HEK293 (cell line): ENCODE results near the gene TRAF3.

Source experiments
- CTCF ChIA-PET: fragments of 350-600 bp; formaldehyde crosslinking; extraction: SDS; loops from one replicate; lab custom pipeline; 2021; ENCODE audit warnings: antibody characterized with exemption; lab: Yijun Ruan, JAX
- POLR2A ChIA-PET: fragments of 300-600 bp; formaldehyde crosslinking; extraction: SDS; loops from one replicate; lab custom pipeline; 2020; ENCODE audit warnings: antibody characterized with exemption, inconsistent platforms; lab: Yijun Ruan, JAX
- H3K27ac ChIP-seq: fragments of 200-500 bp; sonication (Bioruptor generic); 2 replicates; pipeline ENCODE4 v1.5.1; 2014; ENCODE audit warnings: low read depth, low read length, control low read depth, inconsistent platforms; ENCODE audit errors: extremely low read depth
- H3K36me3 ChIP-seq, 2 experiments: fragments of 200-500 bp in 1 of 2; sonication (Bioruptor generic) in 1 of 2; 1 replicate in 1 of 2; 2 replicates in 1 of 2; pipeline ENCODE4 v1.5.1; 2014 to 2017; ENCODE audit warnings: inconsistent platforms in 2 of 2, low read length in 2 of 2; ENCODE audit not compliant: control insufficient read depth in 2 of 2, insufficient read depth in 1 of 2
- H3K4me1 ChIP-seq: fragments of 200-500 bp; sonication (Bioruptor generic); 2 replicates; pipeline ENCODE4 v1.5.1; 2014; ENCODE audit warnings: mild to moderate bottlenecking, low read length, inconsistent platforms; ENCODE audit not compliant: control insufficient read depth, insufficient read depth
- H3K4me3 ChIP-seq: 2 replicates; pipeline ENCODE4 v1.5.1; 2011; ENCODE audit warnings: low read depth, mild to moderate bottlenecking, control low read depth, low read length, moderate library complexity
- H3K9me3 ChIP-seq: fragments of 200-500 bp; sonication (Bioruptor generic); 2 replicates; pipeline ENCODE4 v1.5.1; 2014; ENCODE audit warnings: low read depth, low read length, inconsistent platforms; ENCODE audit not compliant: control insufficient read depth, insufficient read depth
- EGR2 ChIP-seq: fragments of 450-650 bp; formaldehyde crosslinking; IDR thresholded peaks from 2 replicates; pipeline ENCODE4 v1.5.1; 2016; ENCODE audit warnings: low read depth, missing biosample characterization, missing genetic modification characterization
- KLF17 ChIP-seq: fragments of 450-650 bp; formaldehyde crosslinking; IDR thresholded peaks from 2 replicates; pipeline ENCODE4 v1.5.1; 2016; ENCODE audit warnings: missing biosample characterization, missing genetic modification characterization
- OSR2 ChIP-seq: fragments of 450-650 bp; formaldehyde crosslinking; IDR thresholded peaks from 2 replicates; pipeline ENCODE4 v1.5.1; 2016; ENCODE audit warnings: missing biosample characterization, missing genetic modification characterization
- PRDM2 ChIP-seq: fragments of 450-650 bp; formaldehyde crosslinking; IDR thresholded peaks from 2 replicates; pipeline ENCODE4 v1.5.1; 2016; ENCODE audit warnings: missing biosample characterization, missing genetic modification characterization, borderline replicate concordance
- ZBTB17 ChIP-seq: fragments of 450-650 bp; formaldehyde crosslinking; IDR thresholded peaks from 2 replicates; pipeline ENCODE4 v1.5.1; 2016; ENCODE audit warnings: missing biosample characterization, missing genetic modification characterization
- ZBTB6 ChIP-seq: fragments of 450-650 bp; formaldehyde crosslinking; IDR thresholded peaks from 2 replicates; pipeline ENCODE4 v1.5.1; 2017; ENCODE audit warnings: missing biosample characterization, missing genetic modification characterization
- ZFP37 ChIP-seq: fragments of 450-650 bp; formaldehyde crosslinking; IDR thresholded peaks from 2 replicates; pipeline ENCODE4 v1.5.1; 2016; ENCODE audit warnings: missing biosample characterization, missing genetic modification characterization
- ZNF121 ChIP-seq: fragments of 450-650 bp; formaldehyde crosslinking; IDR thresholded peaks from 2 replicates; pipeline ENCODE4 v1.5.1; 2016; ENCODE audit warnings: missing biosample characterization, missing genetic modification characterization
- ZNF148 ChIP-seq: fragments of 450-650 bp; formaldehyde crosslinking; IDR thresholded peaks from 2 replicates; pipeline ENCODE4 v1.5.0; 2017; ENCODE audit warnings: missing biosample characterization, missing genetic modification characterization, borderline replicate concordance
- ZNF398 ChIP-seq: fragments of 450-650 bp; formaldehyde crosslinking; IDR thresholded peaks from 2 replicates; pipeline ENCODE4 v1.5.1; 2017; ENCODE audit warnings: missing biosample characterization, missing genetic modification characterization
- ZNF621 ChIP-seq: fragments of 450-650 bp; formaldehyde crosslinking; IDR thresholded peaks from 2 replicates; pipeline ENCODE4 v1.5.1; 2017; ENCODE audit warnings: missing biosample characterization, missing genetic modification characterization
- ZNF785 ChIP-seq: fragments of 450-650 bp; formaldehyde crosslinking; IDR thresholded peaks from 2 replicates; pipeline ENCODE4 v1.5.1; 2016; ENCODE audit warnings: missing biosample characterization, missing genetic modification characterization

TRAF3 gene

GRCh38 chr14:102805371-102805891, 28.2 kb downstream of the TRAF3 start (continued):
- TF ChIP-seq KLF17 (tag by site-specific recombination) (no peak), ZNF621 (tag by site-specific recombination) (no peak)

GRCh38 chr14:102805941-102806340, 28.7 kb downstream of the TRAF3 start:
- TF ChIP-seq EGR2 (tag by site-specific recombination) (no peak), PRDM2 (tag by site-specific recombination) (no peak), ZNF121 (tag by site-specific recombination) (no peak), ZNF785 (tag by site-specific recombination) (no peak), ZBTB17 (tag by site-specific recombination) (no peak), ZBTB6 (tag by site-specific recombination) (no peak), ZFP37 (tag by site-specific recombination) (no peak), ZNF398 (tag by site-specific recombination) (no peak), OSR2 (tag by site-specific recombination) (no peak)
- ChIA-PET CTCF (no interaction called here), POLR2A (no interaction called here)
- Histone ChIP-seq H3K27ac (no peak overlapping the region), H3K9me3 (no peaks in the 10 kb centered on the region), H3K4me1 (peaks cover 16% of the 10 kb centered on the region), H3K36me3 (no peaks in the 10 kb centered on the region), H3K4me3 (no peak overlapping the region)

GRCh38 chr14:102806447-102806846, 29.2 kb downstream of the TRAF3 start:
- Histone ChIP-seq H3K9me3 (no peaks in the 10 kb centered on the region), H3K4me1 (peaks cover 21% of the 10 kb centered on the region), H3K36me3 (no peaks in the 10 kb centered on the region), H3K27ac (no peak overlapping the region), H3K4me3 (no peak overlapping the region)
- ChIA-PET CTCF (no interaction called here), POLR2A (no interaction called here)
- TF ChIP-seq ZNF148 (tag by site-specific recombination), result no peak
- TF ChIP-seq, all 188 proteins: peak for 0
